Upper lobe of left lung (tissue), 4 donors: ENCODE measurements around the gene ACP2.

Source experiments
- CTCF ChIP-seq, 6 experiments: fragments of 450-650 bp in 4 of 6; fragments of 200-600 bp in 2 of 6; sonication (generic) in 2 of 6; IDR thresholded peaks; one replicate each; pipeline ENCODE4 v1.5.1; 2016 to 2019; ENCODE audit warnings: antibody characterized with exemption in 6 of 6
- EP300 ChIP-seq, 4 donors: sonication (generic); formaldehyde crosslinking; IDR thresholded peaks; one replicate each; pipeline ENCODE4 v1.5.1; 2017; ENCODE audit warnings: antibody characterized with exemption in 4 of 4, control low read depth in 2 of 4
- POLR2A ChIP-seq, 4 donors: fragments of 450-650 bp; IDR thresholded peaks; one replicate each; pipeline ENCODE4 v1.5.1; 2016 to 2017; ENCODE audit warnings: antibody characterized with exemption in 4 of 4, mild to moderate bottlenecking in 2 of 4
- POLR2AphosphoS5 ChIP-seq, 2 donors: sonication (generic); formaldehyde crosslinking; IDR thresholded peaks; one replicate each; pipeline ENCODE4 v1.5.1; 2017; ENCODE audit warnings: antibody characterized with exemption in 2 of 2

DNA sequence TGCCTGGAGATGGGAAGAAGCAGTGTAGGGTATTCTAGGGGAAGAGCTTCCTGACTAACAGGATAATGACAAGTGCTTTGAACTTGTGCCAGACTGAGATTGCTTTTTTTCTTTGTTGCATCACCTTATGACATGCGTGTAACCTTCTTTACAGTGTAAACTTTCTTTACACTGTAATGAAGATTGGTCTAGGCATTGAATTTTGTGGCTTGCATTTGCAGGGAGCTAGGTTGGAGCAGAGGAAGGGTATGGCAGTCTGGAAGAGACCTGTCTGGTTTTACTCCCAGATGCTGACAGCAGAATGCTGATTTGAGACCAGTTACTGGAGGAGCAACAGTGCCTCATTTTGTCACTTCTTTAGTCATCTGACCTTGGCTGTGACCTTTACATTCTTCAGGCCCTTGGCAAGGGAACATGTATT, 28.2 kb downstream of the ACP2 start:
- TF ChIP-seq POLR2AphosphoS5 (IDR thresholded peaks at IDR 0.05) (no peak), CTCF (IDR thresholded peaks at IDR 0.05) (no peak), EP300 (IDR thresholded peaks at IDR 0.05) (no peak), POLR2A (IDR thresholded peaks at IDR 0.05) (no peak)
